CD14-positive monocyte (primary cell): ENCODE data around the gene CD1D. TPM values are rescaled to one million over a fixed set of nuclear protein-coding genes. Genes with fewer than 3 reads are reported as not detected.

Source experiments
- DNase-seq, 3 donors: peaks; one replicate each; pipeline ENCODE4 v3.0.0-alpha.2; 2011 to 2022
- H2AFZ ChIP-seq: 2 replicates; pipeline ENCODE4 v1.6.0; 2012; ENCODE audit warnings: mild to moderate bottlenecking, low read depth, low read length, inconsistent platforms; ENCODE audit not compliant: insufficient read depth, poor library complexity, severe bottlenecking
- H3K27ac ChIP-seq, 2 donors: 1 replicate in 1 of 2; 2 replicates in 1 of 2; pipeline ENCODE4 v1.5.1; 2012 to 2013; ENCODE audit warnings: low read length in 2 of 2, control low read depth in 1 of 2, inconsistent platforms in 1 of 2, low read depth in 1 of 2, mild to moderate bottlenecking in 1 of 2
- H3K27me3 ChIP-seq, 2 donors: one replicate each; pipeline versions ENCODE4 v1.6.0 to v1.6.1; 2011 to 2013; ENCODE audit warnings: low read length in 2 of 2; ENCODE audit not compliant: control insufficient read depth in 2 of 2, insufficient read depth in 2 of 2
- H3K36me3 ChIP-seq, 2 donors: replicated peaks in 1 of 2; 1 replicate in 1 of 2; 2 replicates in 1 of 2; pipeline versions ENCODE4 v1.5.1 to v1.6.1; 2012 to 2013; ENCODE audit warnings: low read length in 2 of 2, control low read depth in 1 of 2, inconsistent platforms in 1 of 2, mild to moderate bottlenecking in 1 of 2; ENCODE audit not compliant: insufficient read depth in 2 of 2, control insufficient read depth in 1 of 2
- H3K4me1 ChIP-seq, 2 donors: 1 replicate in 1 of 2; 2 replicates in 1 of 2; pipeline versions ENCODE4 v1.5.1 to v1.6.1; 2012 to 2013; ENCODE audit warnings: low read length in 2 of 2, control low read depth in 1 of 2, inconsistent platforms in 1 of 2, mild to moderate bottlenecking in 1 of 2, moderate library complexity in 1 of 2; ENCODE audit not compliant: insufficient read depth in 2 of 2, control insufficient read depth in 1 of 2
- H3K4me2 ChIP-seq: replicated peaks from 2 replicates; pipeline ENCODE3; 2012; ENCODE audit warnings: low read length, moderate library complexity, mild to moderate bottlenecking; ENCODE audit not compliant: poor library complexity, severe bottlenecking; ENCODE audit errors: extremely low read depth
- H3K4me3 ChIP-seq, 3 experiments: fragments of 200-600 bp in 1 of 3; sonication (generic) in 1 of 3; replicated peaks in 1 of 3; 1 replicate in 2 of 3; 2 replicates in 1 of 3; pipeline ENCODE4 v1.5.1; 2011 to 2013; ENCODE audit warnings: low read length in 3 of 3, mild to moderate bottlenecking in 3 of 3, control low read depth in 2 of 3, low read depth in 2 of 3, inconsistent platforms in 1 of 3, moderate library complexity in 1 of 3
- H3K79me2 ChIP-seq: 2 replicates; pipeline ENCODE4 v1.6.0; 2012; ENCODE audit warnings: mild to moderate bottlenecking, control low read depth, inconsistent platforms, low read length, moderate library complexity; ENCODE audit not compliant: insufficient read depth
- H3K9ac ChIP-seq: 2 replicates; pipeline ENCODE4 v1.6.0; 2017; ENCODE audit warnings: low read length, mild to moderate bottlenecking; ENCODE audit not compliant: insufficient read depth, poor library complexity, severe bottlenecking
- H3K9me3 ChIP-seq, 2 donors: replicated peaks in 1 of 2; 1 replicate in 1 of 2; 2 replicates in 1 of 2; pipeline versions ENCODE4 v1.5.1 to v1.6.1; 2012 to 2013; ENCODE audit warnings: low read length in 2 of 2, control low read depth in 1 of 2; ENCODE audit not compliant: control insufficient read depth in 1 of 2, insufficient read depth in 1 of 2
- H4K20me1 ChIP-seq: 2 replicates; pipeline ENCODE4 v1.6.0; 2012; ENCODE audit warnings: mild to moderate bottlenecking, low read length, control low read depth, moderate library complexity; ENCODE audit not compliant: insufficient read depth
- H3K27ac Mint-ChIP-seq, 7 donors: one replicate each; pipeline ENCODE4 v1.8.0; 2020; ENCODE audit warnings: mild to moderate bottlenecking in 7 of 7, mixed read lengths in 7 of 7, moderate library complexity in 6 of 7, inconsistent platforms in 2 of 7
- H3K27me3 Mint-ChIP-seq, 3 donors: one replicate each; pipeline ENCODE4 v1.8.0; 2021 to 2022; ENCODE audit warnings: low read depth in 3 of 3, mild to moderate bottlenecking in 3 of 3, mixed read lengths in 3 of 3, moderate library complexity in 3 of 3, inconsistent platforms in 1 of 3
- H3K36me3 Mint-ChIP-seq, 2 donors: one replicate each; pipeline ENCODE4 v1.8.0; 2020; ENCODE audit warnings: mixed read lengths in 2 of 2, inconsistent platforms in 1 of 2, mild to moderate bottlenecking in 1 of 2
- H3K4me1 Mint-ChIP-seq: one replicate; pipeline ENCODE4 v1.8.0; 2020; ENCODE audit warnings: mild to moderate bottlenecking, mixed read lengths
- H3K4me3 Mint-ChIP-seq, 2 donors: one replicate each; pipeline ENCODE4 v1.8.0; 2020; ENCODE audit warnings: mild to moderate bottlenecking in 2 of 2, mixed read lengths in 2 of 2, moderate library complexity in 1 of 2
- H3K9me3 Mint-ChIP-seq, 7 donors: one replicate each; pipeline ENCODE4 v1.8.0; 2020 to 2022; ENCODE audit warnings: mixed read lengths in 7 of 7, mild to moderate bottlenecking in 6 of 7, moderate library complexity in 6 of 7, inconsistent platforms in 2 of 7
- WGBS: methylation state at CpG from one replicate; pipeline ENCODE4 v1.1.5; 2013; ENCODE audit warnings: missing lambda C conversion rate; ENCODE audit not compliant: insufficient coverage; 5-methylcytosine and 5-hydroxymethylcytosine counted together
- intact Hi-C, 2 donors: fragments of 100-400 bp; cut with micrococcal nuclease; formaldehyde crosslinking; loops; one replicate each; pipeline versions ENCODE4 v1.15.0 to v1.15.1; 2023
- polyA plus RNA-seq, 3 donors: library from polyadenylated mRNA; depleted of rRNA in 1 of 3; unstranded in 2 of 3; stranded (reverse) in 1 of 3; fragments of 300-500 nt in 2 of 3; fragments of >200 nt in 1 of 3; fragmentation: Illumina TruSeq in 2 of 3; gene quantifications; 1 replicate in 2 of 3; 2 replicates in 1 of 3; pipeline ENCODE4 v1.2.3, GENCODE V29; 2012 to 2021
- TF ChIP-seq, protein P1 (sequence below): fragments of 200-600 bp; IDR thresholded peaks from one replicate; pipeline ENCODE4 v1.8.0; 2022; ENCODE audit warnings: antibody characterized with exemption, mild to moderate bottlenecking

The CD1D gene
- polyA plus RNA-seq, 3 donors: 121 to 144 (median 134) TPM

DNA sequence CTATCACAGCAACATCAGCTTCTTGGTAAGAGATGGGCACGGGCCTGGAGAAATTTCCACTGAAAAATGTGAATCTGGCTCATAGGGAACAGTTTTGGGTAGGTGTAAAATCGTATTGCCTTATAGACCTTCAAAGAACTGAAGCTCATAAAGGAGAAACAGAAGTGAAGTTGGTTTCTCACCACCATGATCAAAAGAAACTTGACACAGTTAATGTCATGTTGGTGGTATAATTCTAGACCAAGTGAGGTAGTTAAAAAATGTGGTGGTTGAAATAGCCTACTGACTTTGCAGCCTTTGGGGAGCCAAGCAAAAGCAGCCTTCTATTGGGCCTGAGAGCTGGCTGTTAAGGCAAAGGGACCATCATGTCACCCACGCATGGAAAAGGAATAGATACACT, 8.9 kb downstream of the CD1D start:
- no peak overlapping the region for H3K27ac ChIP-seq
- H3K9ac ChIP-seq: no peak overlapping the region
- no peak overlapping the region for H3K4me3 ChIP-seq
- H3K27me3 ChIP-seq: no peaks in the 10 kb centered on the region
- Mint-ChIP-seq H3K27me3 (peaks cover 0 to 9% (median 2%) of the 10 kb centered on the region in 3 donors), H3K27ac (no peak overlapping the region), H3K4me3 (no peak overlapping the region), H3K4me1 (peaks cover 37% of the 10 kb centered on the region), H3K36me3 (peaks cover 9 to 16% of the 10 kb centered on the region in 2 donors), H3K9me3 (peaks cover 5 to 14% (median 10%) of the 10 kb centered on the region in 7 donors)
- no peak overlapping the region for H3K4me2 ChIP-seq
- peaks cover 4% of the 10 kb centered on the region for H4K20me1 ChIP-seq
- peaks cover 26 to 31% of the 10 kb centered on the region in 2 donors for H3K4me1 ChIP-seq
- 80% methylated on average over 1 of the region's 3 CpGs for WGBS
- no peak for DNase-seq
- peaks cover 5 to 6% of the 10 kb centered on the region in 2 donors for H3K9me3 ChIP-seq
- peaks cover 5 to 7% of the 10 kb centered on the region in 2 donors for H3K36me3 ChIP-seq
- TF ChIP-seq, protein P1, sequence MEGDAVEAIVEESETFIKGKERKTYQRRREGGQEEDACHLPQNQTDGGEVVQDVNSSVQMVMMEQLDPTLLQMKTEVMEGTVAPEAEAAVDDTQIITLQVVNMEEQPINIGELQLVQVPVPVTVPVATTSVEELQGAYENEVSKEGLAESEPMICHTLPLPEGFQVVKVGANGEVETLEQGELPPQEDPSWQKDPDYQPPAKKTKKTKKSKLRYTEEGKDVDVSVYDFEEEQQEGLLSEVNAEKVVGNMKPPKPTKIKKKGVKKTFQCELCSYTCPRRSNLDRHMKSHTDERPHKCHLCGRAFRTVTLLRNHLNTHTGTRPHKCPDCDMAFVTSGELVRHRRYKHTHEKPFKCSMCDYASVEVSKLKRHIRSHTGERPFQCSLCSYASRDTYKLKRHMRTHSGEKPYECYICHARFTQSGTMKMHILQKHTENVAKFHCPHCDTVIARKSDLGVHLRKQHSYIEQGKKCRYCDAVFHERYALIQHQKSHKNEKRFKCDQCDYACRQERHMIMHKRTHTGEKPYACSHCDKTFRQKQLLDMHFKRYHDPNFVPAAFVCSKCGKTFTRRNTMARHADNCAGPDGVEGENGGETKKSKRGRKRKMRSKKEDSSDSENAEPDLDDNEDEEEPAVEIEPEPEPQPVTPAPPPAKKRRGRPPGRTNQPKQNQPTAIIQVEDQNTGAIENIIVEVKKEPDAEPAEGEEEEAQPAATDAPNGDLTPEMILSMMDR: no peak
- intact Hi-C loops: loop anchor here in 1 of 2 donors (10.0 kb wide), 2 partner anchors 815 to 895 kb away; partner anchors contain the start of gene IFI16
- H3K79me2 ChIP-seq: peaks cover 13% of the 10 kb centered on the region
- H2AFZ ChIP-seq: no peak overlapping the region

DNA sequence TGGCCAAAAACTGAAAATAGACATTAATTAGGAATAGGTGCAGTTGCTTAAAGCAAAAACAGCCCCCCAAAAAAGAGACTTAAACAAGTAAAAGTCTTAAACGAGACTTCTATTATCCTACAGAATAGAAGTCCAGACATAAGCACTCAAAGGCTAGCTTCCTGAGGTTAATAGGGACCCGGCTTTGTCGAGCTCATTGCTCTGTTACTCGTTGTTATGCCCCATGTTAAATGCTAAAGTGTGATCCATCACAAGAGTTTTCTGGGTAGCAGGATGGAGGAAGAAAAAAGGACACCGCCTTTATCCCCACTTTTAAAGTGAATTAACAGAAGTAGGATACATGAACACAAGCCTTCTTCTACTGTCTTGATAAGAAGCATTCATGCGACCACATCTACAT, 10.6 kb downstream of the CD1D start:
- no peaks in the 10 kb centered on the region for H3K27me3 ChIP-seq
- H4K20me1 ChIP-seq: no peaks in the 10 kb centered on the region
- H2AFZ ChIP-seq: no peak overlapping the region
- peaks cover 9 to 14% of the 10 kb centered on the region in 2 donors for H3K4me1 ChIP-seq
- Mint-ChIP-seq H3K27ac (no peak overlapping the region), H3K9me3 (peaks cover 5 to 14% (median 10%) of the 10 kb centered on the region in 7 donors), H3K4me1 (peaks cover 20% of the 10 kb centered on the region), H3K27me3 (peaks cover 0 to 9% (median 2%) of the 10 kb centered on the region in 3 donors), H3K4me3 (no peak overlapping the region), H3K36me3 (peaks cover 4 to 7% of the 10 kb centered on the region in 2 donors)
- H3K79me2 ChIP-seq: peaks cover 5% of the 10 kb centered on the region
- H3K9ac ChIP-seq: no peak overlapping the region
- peaks cover 5 to 6% of the 10 kb centered on the region in 2 donors for H3K9me3 ChIP-seq
- H3K36me3 ChIP-seq: no peaks in the 10 kb centered on the region
- WGBS: no CpG with 5 or more reads among the region's 6 CpGs
- no peak overlapping the region for H3K4me2 ChIP-seq
- no peak overlapping the region for H3K4me3 ChIP-seq
- intact Hi-C loops: no loop called here
- no peak for DNase-seq
- no peak overlapping the region for H3K27ac ChIP-seq
- TF ChIP-seq, protein P1: no peak
